CD4-positive, alpha-beta T cell (primary cell): ENCODE data around the gene FARSB. TPM values are rescaled to one million over a fixed set of nuclear protein-coding genes. Genes with fewer than 3 reads are reported as not detected.

Source experiments
- ATAC-seq: fragments of 200-7000 bp; cut with Tn5 transposase; one replicate; pipeline ENCODE4 v1.10.0; 2022; ENCODE audit warnings: mild to moderate bottlenecking; ENCODE audit not compliant: poor library complexity
- CTCF ChIA-PET: fragments of 350-600 bp; sonication (Branson Sonifier 250); formaldehyde crosslinking; loops from one replicate; lab custom pipeline; 2021; ENCODE audit warnings: antibody characterized with exemption, inconsistent platforms; lab: Charles Lee
- POLR2A ChIA-PET: fragments of 350-600 bp; sonication (Branson Sonifier 250); formaldehyde crosslinking; loops from one replicate; lab custom pipeline; 2021; ENCODE audit warnings: antibody characterized with exemption, inconsistent platforms; lab: Charles Lee
- DNase-seq, 14 experiments: peaks; one replicate each; pipeline ENCODE4 v3.0.0-alpha.2; 2013 to 2020; ENCODE audit warnings: mixed read lengths in 2 of 14
- H3K27ac ChIP-seq, 2 donors: one replicate each; pipeline versions ENCODE4 v1.5.1 to v1.7.0; 2013; ENCODE audit warnings: low read length in 2 of 2, low read depth in 1 of 2, mild to moderate bottlenecking in 1 of 2
- H3K27me3 ChIP-seq, 2 experiments: 1 replicate in 1 of 2; 2 replicates in 1 of 2; pipeline versions ENCODE4 v1.6.1 to v1.7.0; 2013; ENCODE audit warnings: low read length in 2 of 2, control low read depth in 1 of 2, mild to moderate bottlenecking in 1 of 2, moderate library complexity in 1 of 2; ENCODE audit not compliant: insufficient read depth in 2 of 2, control insufficient read depth in 1 of 2
- H3K36me3 ChIP-seq: one replicate; pipeline ENCODE4 v1.6.1; 2013; ENCODE audit warnings: low read length, control low read depth; ENCODE audit not compliant: insufficient read depth
- H3K4me1 ChIP-seq: one replicate; pipeline ENCODE4 v1.6.1; 2013; ENCODE audit warnings: low read length, control low read depth; ENCODE audit not compliant: insufficient read depth
- H3K4me3 ChIP-seq: one replicate; pipeline ENCODE4 v1.5.1; 2013; ENCODE audit warnings: mild to moderate bottlenecking, low read length, moderate library complexity
- H3K9me3 ChIP-seq, 2 experiments: 1 replicate in 1 of 2; 2 replicates in 1 of 2; pipeline versions ENCODE4 v1.6.1 to v1.7.0; 2013; ENCODE audit warnings: low read length in 2 of 2, mild to moderate bottlenecking in 2 of 2, control low read depth in 1 of 2, moderate library complexity in 1 of 2; ENCODE audit not compliant: control insufficient read depth in 1 of 2, insufficient read depth in 1 of 2
- H3K27ac Mint-ChIP-seq: one replicate; pipeline ENCODE4 v1.8.0; 2020; ENCODE audit warnings: mixed read lengths
- H3K27me3 Mint-ChIP-seq: one replicate; pipeline ENCODE4 v1.8.0; 2021; ENCODE audit warnings: mixed read lengths
- H3K36me3 Mint-ChIP-seq: one replicate; pipeline ENCODE4 v1.8.0; 2021; ENCODE audit warnings: low read depth, mixed read lengths
- H3K4me1 Mint-ChIP-seq: one replicate; pipeline ENCODE4 v1.8.0; 2021; ENCODE audit warnings: low read depth, mixed read lengths
- H3K4me3 Mint-ChIP-seq: one replicate; pipeline ENCODE4 v1.8.0; 2020; ENCODE audit warnings: mild to moderate bottlenecking, mixed read lengths
- H3K9me3 Mint-ChIP-seq: one replicate; pipeline ENCODE4 v1.8.0; 2020; ENCODE audit warnings: mixed read lengths
- intact Hi-C, 2 experiments: fragments of 100-400 bp; cut with DNase I in 1 of 2; cut with micrococcal nuclease in 1 of 2; formaldehyde crosslinking; loops; one replicate each; pipeline versions ENCODE4 v1.15.1 to v1.9.0; 2023 to 2025; cut with DNase I, micrococcal nuclease
- total RNA-seq, 174 experiments: library from RNA in 2 of 174; stranded (reverse) in 2 of 174; gene quantifications; one replicate each; pipeline ENCODE4 v1.2.3 and lab custom pipeline; 2021 to 2026
- TF ChIP-seq, protein P1 (sequence below): fragments of 200-600 bp; IDR thresholded peaks from one replicate; pipeline ENCODE4 v1.8.0; 2022; ENCODE audit warnings: antibody characterized with exemption, mild to moderate bottlenecking

FARSB gene
- total RNA-seq, 2 experiments from 2014 or later: 7.8 to 8.7 TPM

DNA sequence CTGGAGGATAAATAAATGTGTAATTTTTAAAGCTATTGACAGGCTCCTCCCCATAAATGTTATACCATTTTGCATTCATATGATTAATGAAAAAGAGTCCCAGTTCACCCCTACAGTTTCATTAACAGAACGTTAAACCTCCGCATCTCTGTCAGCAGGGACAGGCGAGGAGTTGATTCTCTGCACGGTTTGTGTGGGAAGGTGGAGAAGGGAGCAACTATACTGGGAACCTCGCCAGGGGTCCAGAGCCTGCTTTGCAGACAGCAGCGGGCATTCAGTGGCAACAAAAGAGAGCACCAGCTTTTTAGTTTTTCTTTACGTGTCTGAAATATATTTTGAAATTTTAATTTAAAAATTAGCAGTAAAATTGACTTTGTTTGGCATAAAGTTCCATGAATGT, 101.4 kb downstream of the FARSB start:
- ChIA-PET CTCF (no interaction called here), POLR2A (no interaction called here)
- H3K27me3 ChIP-seq: no peaks in the 10 kb centered on the region
- H3K4me1 ChIP-seq: no peaks in the 10 kb centered on the region
- H3K27ac ChIP-seq: no peak overlapping the region
- intact Hi-C loops: no loop called here
- Mint-ChIP-seq H3K4me1 (no peaks in the 10 kb centered on the region), H3K27ac (no peak overlapping the region), H3K36me3 (no peaks in the 10 kb centered on the region), H3K9me3 (no peaks in the 10 kb centered on the region), H3K4me3 (no peak overlapping the region), H3K27me3 (peaks cover 30% of the 10 kb centered on the region)
- DNase-seq (no peak), ATAC-seq (no peak)
- no peaks in the 10 kb centered on the region for H3K9me3 ChIP-seq
- H3K36me3 ChIP-seq: no peaks in the 10 kb centered on the region
- TF ChIP-seq, protein P1, sequence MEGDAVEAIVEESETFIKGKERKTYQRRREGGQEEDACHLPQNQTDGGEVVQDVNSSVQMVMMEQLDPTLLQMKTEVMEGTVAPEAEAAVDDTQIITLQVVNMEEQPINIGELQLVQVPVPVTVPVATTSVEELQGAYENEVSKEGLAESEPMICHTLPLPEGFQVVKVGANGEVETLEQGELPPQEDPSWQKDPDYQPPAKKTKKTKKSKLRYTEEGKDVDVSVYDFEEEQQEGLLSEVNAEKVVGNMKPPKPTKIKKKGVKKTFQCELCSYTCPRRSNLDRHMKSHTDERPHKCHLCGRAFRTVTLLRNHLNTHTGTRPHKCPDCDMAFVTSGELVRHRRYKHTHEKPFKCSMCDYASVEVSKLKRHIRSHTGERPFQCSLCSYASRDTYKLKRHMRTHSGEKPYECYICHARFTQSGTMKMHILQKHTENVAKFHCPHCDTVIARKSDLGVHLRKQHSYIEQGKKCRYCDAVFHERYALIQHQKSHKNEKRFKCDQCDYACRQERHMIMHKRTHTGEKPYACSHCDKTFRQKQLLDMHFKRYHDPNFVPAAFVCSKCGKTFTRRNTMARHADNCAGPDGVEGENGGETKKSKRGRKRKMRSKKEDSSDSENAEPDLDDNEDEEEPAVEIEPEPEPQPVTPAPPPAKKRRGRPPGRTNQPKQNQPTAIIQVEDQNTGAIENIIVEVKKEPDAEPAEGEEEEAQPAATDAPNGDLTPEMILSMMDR: no peak
- no peak overlapping the region for H3K4me3 ChIP-seq

DNA sequence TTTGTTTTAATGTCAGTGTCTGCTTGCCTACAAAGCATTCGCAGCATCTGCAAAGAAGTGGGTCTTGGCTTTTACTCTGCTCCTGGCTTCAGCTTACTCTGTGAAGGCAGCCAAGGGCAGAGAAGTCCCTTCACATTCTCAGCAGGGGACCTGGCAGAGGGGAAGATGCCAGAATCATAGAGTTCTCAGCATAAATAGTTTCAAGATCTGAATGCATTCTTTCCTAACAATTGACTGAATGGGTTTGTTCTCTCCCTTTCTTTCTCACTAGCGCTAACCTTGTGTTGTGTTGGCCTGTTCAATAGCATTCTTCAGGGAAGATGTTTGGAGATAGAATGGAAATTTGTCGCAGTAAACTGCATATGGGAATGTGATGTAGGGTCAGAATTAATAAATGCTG, 106.9 kb downstream of the FARSB start:
- DNase-seq: no peak
- Mint-ChIP-seq H3K4me1 (no peaks in the 10 kb centered on the region), H3K4me3 (no peak overlapping the region), H3K27ac (no peak overlapping the region), H3K9me3 (no peaks in the 10 kb centered on the region), H3K27me3 (peaks cover 32% of the 10 kb centered on the region), H3K36me3 (no peaks in the 10 kb centered on the region)
- H3K9me3 ChIP-seq: no peaks in the 10 kb centered on the region
- intact Hi-C loops: no loop called here
- H3K4me1 ChIP-seq: no peaks in the 10 kb centered on the region
- H3K4me3 ChIP-seq: no peak overlapping the region
- no peaks in the 10 kb centered on the region for H3K27me3 ChIP-seq
- no peak for ATAC-seq
- TF ChIP-seq, protein P1: no peak
- no peaks in the 10 kb centered on the region for H3K36me3 ChIP-seq
- CTCF ChIA-PET: no interaction called here
- POLR2A ChIA-PET: no interaction called here
- no peak overlapping the region for H3K27ac ChIP-seq

DNA sequence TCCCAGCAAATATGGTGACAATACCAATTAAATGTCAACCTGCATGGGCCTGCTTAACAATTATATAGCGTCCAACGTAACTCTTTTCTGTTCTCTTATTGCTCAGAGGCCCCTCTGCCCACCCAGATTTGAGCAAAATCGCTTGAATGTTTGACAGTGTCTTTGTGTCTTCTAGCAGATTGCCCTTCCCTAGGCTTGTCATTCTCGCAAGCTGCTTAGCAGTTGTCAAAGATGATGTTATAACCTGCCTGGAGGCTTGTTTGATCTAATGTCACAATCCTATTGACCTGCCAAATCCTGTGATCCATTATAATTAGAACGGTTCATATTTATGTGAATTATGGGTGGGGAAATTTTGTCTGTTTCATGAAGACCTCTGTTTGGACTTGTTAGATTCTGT, 108.8 kb downstream of the FARSB start:
- no peaks in the 10 kb centered on the region for H3K36me3 Mint-ChIP-seq
- H3K9me3 ChIP-seq: no peaks in the 10 kb centered on the region
- DNase-seq: no peak
- H3K9me3 Mint-ChIP-seq: no peaks in the 10 kb centered on the region
- H3K27ac Mint-ChIP-seq: no peak overlapping the region
- no peak overlapping the region for H3K4me3 Mint-ChIP-seq
- ChIA-PET CTCF (no interaction called here), POLR2A (no interaction called here)
- TF ChIP-seq, protein P1: no peak
- intact Hi-C loops: no loop called here
- H3K36me3 ChIP-seq: no peaks in the 10 kb centered on the region
- ATAC-seq: no peak
- no peak overlapping the region for H3K4me3 ChIP-seq
- H3K27me3 ChIP-seq: no peaks in the 10 kb centered on the region
- H3K4me1 ChIP-seq: no peaks in the 10 kb centered on the region
- H3K4me1 Mint-ChIP-seq: no peaks in the 10 kb centered on the region
- no peak overlapping the region for H3K27ac ChIP-seq
- H3K27me3 Mint-ChIP-seq: peaks cover 17% of the 10 kb centered on the region
